ENCODE data around the gene DDX28.

- TF ChIP-seq, protein P1, sequence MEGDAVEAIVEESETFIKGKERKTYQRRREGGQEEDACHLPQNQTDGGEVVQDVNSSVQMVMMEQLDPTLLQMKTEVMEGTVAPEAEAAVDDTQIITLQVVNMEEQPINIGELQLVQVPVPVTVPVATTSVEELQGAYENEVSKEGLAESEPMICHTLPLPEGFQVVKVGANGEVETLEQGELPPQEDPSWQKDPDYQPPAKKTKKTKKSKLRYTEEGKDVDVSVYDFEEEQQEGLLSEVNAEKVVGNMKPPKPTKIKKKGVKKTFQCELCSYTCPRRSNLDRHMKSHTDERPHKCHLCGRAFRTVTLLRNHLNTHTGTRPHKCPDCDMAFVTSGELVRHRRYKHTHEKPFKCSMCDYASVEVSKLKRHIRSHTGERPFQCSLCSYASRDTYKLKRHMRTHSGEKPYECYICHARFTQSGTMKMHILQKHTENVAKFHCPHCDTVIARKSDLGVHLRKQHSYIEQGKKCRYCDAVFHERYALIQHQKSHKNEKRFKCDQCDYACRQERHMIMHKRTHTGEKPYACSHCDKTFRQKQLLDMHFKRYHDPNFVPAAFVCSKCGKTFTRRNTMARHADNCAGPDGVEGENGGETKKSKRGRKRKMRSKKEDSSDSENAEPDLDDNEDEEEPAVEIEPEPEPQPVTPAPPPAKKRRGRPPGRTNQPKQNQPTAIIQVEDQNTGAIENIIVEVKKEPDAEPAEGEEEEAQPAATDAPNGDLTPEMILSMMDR (IDR thresholded peaks at IDR 0.05), result no peak
- no peak for TF ChIP-seq POLR2A (IDR thresholded peaks at IDR 0.05)
These were observed 34.4 kb downstream of the DDX28 start for GRCh38 chr16:67988675-67989074.

Data from testis (tissue), 2 donors.